OCI-LY7 (cell line): ENCODE data around the gene TPH2. TPM values are rescaled to one million over a fixed set of nuclear protein-coding genes. Genes with fewer than 3 reads are reported as not detected.

Experiments used
- BruUV-seq: library from RNA; stranded (reverse); fragments of 400-500 nt; replicated peaks from 2 replicates; lab custom pipeline; 2021; lab: Mats Ljungman, UMichigan
- CTCF ChIA-PET: fragments of 300-600 bp; sonication (Branson Sonifier 250); formaldehyde crosslinking; loops from one replicate; lab custom pipeline; 2022; ENCODE audit warnings: antibody characterized with exemption; ENCODE audit not compliant: unreplicated experiment; lab: Charles Lee
- POLR2A ChIA-PET: fragments of 300-600 bp; sonication (Branson Sonifier 250); formaldehyde crosslinking; loops from one replicate; lab custom pipeline; 2022; ENCODE audit warnings: antibody characterized with exemption; lab: Charles Lee
- DNase-seq: peaks from one replicate; pipeline ENCODE4 v3.0.0-alpha.2; 2015; ENCODE audit warnings: low spot score
- H2AFZ ChIP-seq: fragments of 200-600 bp; sonication (generic), shearing (Covaris generic); 2 replicates; pipeline ENCODE4 v1.6.1; 2014; ENCODE audit warnings: mild to moderate bottlenecking, antibody characterized with exemption, low read length, moderate library complexity
- H3K27ac ChIP-seq: fragments of 200-600 bp; sonication (generic); 2 replicates; pipeline ENCODE4 v1.5.1; 2014; ENCODE audit warnings: mixed run types, low read depth, mild to moderate bottlenecking, moderate library complexity, low read length, inconsistent platforms; ENCODE audit not compliant: poor library complexity, severe bottlenecking
- H3K36me3 ChIP-seq: fragments of 200-600 bp; sonication (generic); 2 replicates; pipeline ENCODE4 v1.6.1; 2014; ENCODE audit warnings: mild to moderate bottlenecking, antibody characterized with exemption, low read length, moderate library complexity, mixed read lengths; ENCODE audit not compliant: insufficient read depth
- H3K4me1 ChIP-seq: fragments of 200-600 bp; sonication (generic); 2 replicates; pipeline ENCODE4 v1.5.1; 2014; ENCODE audit warnings: mild to moderate bottlenecking, low read length; ENCODE audit not compliant: insufficient read depth, poor library complexity, severe bottlenecking
- H3K4me2 ChIP-seq: fragments of 200-600 bp; sonication (generic); 2 replicates; pipeline ENCODE4 v1.6.1; 2014; ENCODE audit warnings: mild to moderate bottlenecking, low read length
- H3K4me3 ChIP-seq: fragments of 200-600 bp; sonication (generic); 2 replicates; pipeline ENCODE4 v1.5.1; 2014; ENCODE audit warnings: mild to moderate bottlenecking, low read depth, low read length; ENCODE audit not compliant: poor library complexity, severe bottlenecking
- H3K79me2 ChIP-seq: fragments of 200-600 bp; sonication (generic); 2 replicates; pipeline ENCODE4 v1.6.1; 2016; ENCODE audit warnings: low read depth, mild to moderate bottlenecking, low read length, moderate library complexity, mixed read lengths; ENCODE audit not compliant: insufficient read depth
- H3K9me2 ChIP-seq: fragments of 200-600 bp; sonication (generic); 2 replicates; pipeline ENCODE4 v1.6.1; 2016; ENCODE audit warnings: mild to moderate bottlenecking, low read length, mixed read lengths; ENCODE audit not compliant: insufficient read depth
- H3K9me3 ChIP-seq: fragments of 200-600 bp; sonication (generic); 2 replicates; pipeline ENCODE4 v1.6.1; 2014; ENCODE audit warnings: mild to moderate bottlenecking, mixed run types, low read length, mixed read lengths
- H4K20me1 ChIP-seq: fragments of 200-600 bp; sonication (generic); 2 replicates; pipeline ENCODE4 v1.6.1; 2014; ENCODE audit warnings: mild to moderate bottlenecking, antibody characterized with exemption, low read length, moderate library complexity, mixed read lengths; ENCODE audit not compliant: insufficient read depth
- CTCF ChIP-seq: fragments of 200-600 bp; sonication (generic); conservative IDR thresholded peaks from 2 replicates; pipeline ENCODE4 v1.5.1; 2014; ENCODE audit warnings: mild to moderate bottlenecking, antibody characterized with exemption, low read length, moderate library complexity, mixed read lengths
- EZH2phosphoT487 ChIP-seq: fragments of 200-600 bp; sonication (generic); IDR thresholded peaks from 2 replicates; pipeline ENCODE4 v1.6.1; 2018; ENCODE audit warnings: low read depth, borderline replicate concordance, mild to moderate bottlenecking, mixed run types, antibody characterized with exemption, low read length, moderate library complexity, mixed read lengths
- intact Hi-C: fragments of 100-400 bp; cut with micrococcal nuclease; formaldehyde crosslinking; loops from one replicate; pipeline ENCODE4 v1.10.0; 2022; ENCODE audit not compliant: unreplicated experiment
- total RNA-seq, 2 experiments: library from RNA; depleted of rRNA in 1 of 2; stranded (reverse); fragments of >200 nt in 1 of 2; shearing (Covaris generic) in 1 of 2; gene quantifications; 2 replicates each; pipeline ENCODE4 v1.2.3, GENCODE V29; 2014 to 2022

TPH2 gene
- total RNA-seq, 2 experiments from 2014 or later = not detected

DNA sequence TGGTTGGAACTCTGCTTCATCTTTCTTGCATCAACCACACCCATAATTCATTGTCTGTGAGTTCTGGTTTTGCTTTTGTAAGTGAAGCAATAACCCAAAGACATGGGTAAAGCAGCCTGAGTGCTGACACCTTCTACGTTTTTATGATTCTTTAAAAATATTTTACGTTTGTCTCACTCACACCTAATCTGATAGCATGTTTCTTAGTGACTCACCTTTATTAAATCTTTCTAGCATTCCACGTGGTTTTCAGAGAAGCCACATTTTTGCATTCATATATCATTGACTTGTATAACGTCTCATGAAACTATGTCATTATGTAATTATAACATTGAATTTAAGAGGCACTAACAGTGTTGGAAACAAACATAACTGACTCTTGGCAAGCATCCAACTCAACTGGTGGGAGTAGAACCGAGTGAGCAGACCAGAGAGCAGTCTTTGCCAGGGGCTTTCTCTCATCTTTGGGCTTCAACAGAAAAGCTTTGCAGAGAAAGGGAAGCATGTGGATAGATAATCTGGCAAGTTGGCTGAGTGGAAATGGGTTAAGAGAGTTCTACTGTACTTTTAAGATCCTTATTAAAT, 118.8 kb downstream of the TPH2 start:
- Histone ChIP-seq H3K9me3 (no peaks in the 10 kb centered on the region), H3K4me3 (no peak overlapping the region), H2AFZ (no peak overlapping the region), H3K9me2 (no peaks in the 10 kb centered on the region), H3K79me2 (no peaks in the 10 kb centered on the region), H4K20me1 (no peaks in the 10 kb centered on the region), H3K4me2 (no peak overlapping the region), H3K4me1 (no peaks in the 10 kb centered on the region), H3K36me3 (no peaks in the 10 kb centered on the region), H3K27ac (no peak overlapping the region)
- DNase-seq = no peak
- no TSS peak for BruUV-seq
- TF ChIP-seq CTCF = no peak
- TF ChIP-seq EZH2phosphoT487 = no peak
- ChIA-PET POLR2A (no interaction called here), CTCF (no interaction called here)
- intact Hi-C loops = no loop called here

- H4K20me1 ChIP-seq = no peaks in the 10 kb centered on the region
- POLR2A ChIA-PET = no interaction called here
- no TSS peak for BruUV-seq
- no peak for TF ChIP-seq CTCF
- no peak for TF ChIP-seq EZH2phosphoT487
- H2AFZ ChIP-seq = no peak overlapping the region
- H3K36me3 ChIP-seq = no peaks in the 10 kb centered on the region
- no peaks in the 10 kb centered on the region for H3K9me2 ChIP-seq
- CTCF ChIA-PET = no interaction called here
- H3K79me2 ChIP-seq = no peaks in the 10 kb centered on the region
- no peak overlapping the region for H3K4me3 ChIP-seq
- H3K4me1 ChIP-seq = no peaks in the 10 kb centered on the region
- H3K4me2 ChIP-seq = no peak overlapping the region
- H3K27ac ChIP-seq = no peak overlapping the region
- H3K9me3 ChIP-seq = no peaks in the 10 kb centered on the region
- DNase-seq = no peak
- intact Hi-C loops = no loop called here
These were observed 124.4 kb downstream of the TPH2 start for GRCh38 chr12:72063073-72063472.

DNA sequence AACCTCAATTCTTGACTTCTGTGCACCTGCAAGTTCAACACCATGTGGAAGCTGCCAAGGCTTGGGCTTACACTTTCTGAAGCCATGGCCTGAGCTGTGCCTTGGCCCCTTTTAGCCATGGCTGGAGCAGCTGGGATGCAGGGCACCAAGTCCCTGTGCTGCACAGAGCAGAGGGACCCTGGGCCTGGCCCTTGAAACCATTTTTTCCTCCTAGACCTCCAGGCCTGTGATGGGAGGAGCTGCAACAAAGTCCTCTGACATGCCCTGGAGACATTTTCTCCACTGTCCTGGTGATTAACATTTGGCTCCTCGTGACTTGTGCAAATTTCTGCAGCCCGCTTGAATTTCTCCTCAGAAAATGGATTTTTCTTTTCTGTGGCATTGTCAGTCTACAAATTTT, 132.4 kb downstream of the TPH2 start:
- DNase-seq = no peak
- ChIA-PET POLR2A (no interaction called here), CTCF (no interaction called here)
- Histone ChIP-seq H3K4me2 (no peak overlapping the region), H3K27ac (no peak overlapping the region), H3K9me3 (no peaks in the 10 kb centered on the region), H4K20me1 (no peaks in the 10 kb centered on the region), H3K36me3 (no peaks in the 10 kb centered on the region), H2AFZ (no peak overlapping the region), H3K9me2 (no peaks in the 10 kb centered on the region), H3K4me3 (no peak overlapping the region), H3K4me1 (no peaks in the 10 kb centered on the region), H3K79me2 (no peaks in the 10 kb centered on the region)
- TF ChIP-seq CTCF (no peak), EZH2phosphoT487 (no peak)
- BruUV-seq = no TSS peak
- intact Hi-C loops = no loop called here
